Muscle layer of duodenum (tissue), 2 donors: Measurements from ENCODE around the gene OTC.

Experiments used
- H3K27ac ChIP-seq: one replicate; pipeline ENCODE4 v1.7.0; 2013; ENCODE audit warnings: mild to moderate bottlenecking, low read length
- H3K27me3 ChIP-seq: one replicate; pipeline ENCODE4 v1.7.0; 2013; ENCODE audit warnings: low read depth, mild to moderate bottlenecking, control low read depth, low read length
- H3K36me3 ChIP-seq, 2 donors: one replicate each; pipeline ENCODE4 v1.7.0; 2013; ENCODE audit warnings: low read length in 2 of 2, control low read depth in 1 of 2, mild to moderate bottlenecking in 1 of 2; ENCODE audit not compliant: insufficient read depth in 2 of 2, control insufficient read depth in 1 of 2
- H3K4me1 ChIP-seq, 2 donors: one replicate each; pipeline ENCODE4 v1.7.0; 2013; ENCODE audit warnings: low read length in 2 of 2, mild to moderate bottlenecking in 2 of 2, control low read depth in 1 of 2, moderate library complexity in 1 of 2; ENCODE audit not compliant: insufficient read depth in 2 of 2, control insufficient read depth in 1 of 2
- H3K4me3 ChIP-seq, 2 donors: one replicate each; pipeline ENCODE4 v1.7.0; 2013; ENCODE audit warnings: low read length in 2 of 2, low read depth in 1 of 2, mild to moderate bottlenecking in 1 of 2
- H3K9me3 ChIP-seq, 2 donors: one replicate each; pipeline ENCODE4 v1.7.0; 2013; ENCODE audit warnings: low read length in 2 of 2, control low read depth in 1 of 2, mild to moderate bottlenecking in 1 of 2; ENCODE audit not compliant: control insufficient read depth in 1 of 2
- donor health status: healthy.

The OTC gene

DNA sequence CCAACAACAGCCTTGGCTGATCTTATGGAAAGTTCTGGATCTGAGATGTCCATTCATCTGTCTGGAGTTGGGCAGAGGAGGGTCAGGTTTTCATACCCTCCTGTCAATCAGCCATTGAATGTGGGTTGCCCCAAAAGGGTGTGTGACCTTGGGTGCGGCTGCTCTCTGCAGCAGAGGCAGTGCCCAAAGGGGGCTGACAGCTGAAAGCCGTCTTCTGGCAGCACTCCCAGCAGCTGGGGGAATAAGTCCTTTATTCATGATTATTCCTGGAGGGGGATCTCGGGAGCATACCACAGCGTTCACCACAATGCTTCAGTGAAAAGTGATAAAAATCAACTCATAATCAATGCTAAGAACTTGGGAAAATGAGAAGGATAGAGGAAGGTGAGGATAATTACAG, 54.7 kb downstream of the OTC start:
- Histone ChIP-seq H3K9me3 (no peaks in the 10 kb centered on the region), H3K4me1 (no peaks in the 10 kb centered on the region), H3K4me3 (no peak overlapping the region), H3K36me3 (no peaks in the 10 kb centered on the region), H3K27ac (no peak overlapping the region), H3K27me3 (no peaks in the 10 kb centered on the region)

GRCh38 chrX:38409289-38409688, 56.9 kb downstream of the OTC start:
- Histone ChIP-seq H3K27me3 (no peaks in the 10 kb centered on the region), H3K4me3 (no peak overlapping the region), H3K9me3 (no peaks in the 10 kb centered on the region), H3K4me1 (no peaks in the 10 kb centered on the region), H3K27ac (no peak overlapping the region), H3K36me3 (no peaks in the 10 kb centered on the region)

DNA sequence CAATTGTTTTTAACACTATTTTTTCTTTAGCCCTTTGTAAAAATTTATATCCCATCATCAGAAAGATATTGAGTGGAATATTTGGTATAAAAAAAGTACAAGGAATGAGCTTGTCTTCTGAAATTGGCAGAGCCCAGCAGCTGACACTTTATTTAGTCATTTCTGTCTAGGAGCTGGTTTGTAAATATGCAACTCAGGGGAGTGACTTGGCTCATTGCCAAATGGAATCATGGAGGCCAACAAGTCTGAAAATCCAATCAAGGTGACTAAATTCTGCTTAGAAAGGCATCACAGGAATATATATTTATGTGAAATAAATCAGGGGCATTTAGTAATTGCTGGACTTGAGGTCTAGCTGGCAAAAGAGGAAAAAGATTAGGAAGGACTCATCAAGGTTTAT, 74.4 kb downstream of the OTC start:
- no peaks in the 10 kb centered on the region for H3K9me3 ChIP-seq
- H3K4me3 ChIP-seq = no peak overlapping the region
- H3K27me3 ChIP-seq = no peaks in the 10 kb centered on the region
- H3K27ac ChIP-seq = no peak overlapping the region
- H3K4me1 ChIP-seq = no peaks in the 10 kb centered on the region
- no peaks in the 10 kb centered on the region for H3K36me3 ChIP-seq

GRCh38 chrX:38431525-38431924, 79.1 kb downstream of the OTC start:
- H3K27ac ChIP-seq = no peak overlapping the region
- H3K27me3 ChIP-seq = no peaks in the 10 kb centered on the region
- no peaks in the 10 kb centered on the region for H3K9me3 ChIP-seq
- no peak overlapping the region for H3K4me3 ChIP-seq
- H3K4me1 ChIP-seq = no peaks in the 10 kb centered on the region
- H3K36me3 ChIP-seq = no peaks in the 10 kb centered on the region

- Histone ChIP-seq H3K27ac (no peak overlapping the region), H3K36me3 (no peaks in the 10 kb centered on the region), H3K27me3 (no peaks in the 10 kb centered on the region), H3K4me1 (no peaks in the 10 kb centered on the region), H3K9me3 (no peaks in the 10 kb centered on the region), H3K4me3 (no peak overlapping the region)
These were observed 82.7 kb downstream of the OTC start for GRCh38 chrX:38435130-38435529.

DNA sequence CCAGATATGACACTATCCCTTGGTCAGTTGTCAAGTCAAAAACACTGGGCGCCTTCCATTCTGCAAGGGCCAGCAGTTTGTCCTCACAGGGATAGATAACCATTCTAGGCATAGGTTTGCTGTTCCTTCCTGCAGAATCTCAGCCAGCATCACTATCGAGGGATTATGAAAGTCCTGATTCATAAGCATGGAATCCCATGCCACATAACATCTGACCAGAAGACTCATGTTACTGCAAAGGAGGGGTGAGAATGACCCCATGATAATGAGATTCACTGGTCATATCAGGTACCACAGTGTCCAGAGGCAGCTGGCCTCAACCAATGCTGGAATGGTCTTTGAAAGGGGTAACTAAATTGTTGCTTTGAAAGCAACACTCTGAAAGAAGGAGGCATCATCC, 84.7 kb downstream of the OTC start:
- H3K27me3 ChIP-seq = no peaks in the 10 kb centered on the region
- no peak overlapping the region for H3K27ac ChIP-seq
- no peaks in the 10 kb centered on the region for H3K9me3 ChIP-seq
- H3K4me3 ChIP-seq = no peak overlapping the region
- H3K36me3 ChIP-seq = no peaks in the 10 kb centered on the region
- H3K4me1 ChIP-seq = no peaks in the 10 kb centered on the region

GRCh38 chrX:38438321-38438720, 85.9 kb downstream of the OTC start:
- no peaks in the 10 kb centered on the region for H3K27me3 ChIP-seq
- H3K27ac ChIP-seq = no peak overlapping the region
- no peaks in the 10 kb centered on the region for H3K4me1 ChIP-seq
- H3K36me3 ChIP-seq = no peaks in the 10 kb centered on the region
- no peak overlapping the region for H3K4me3 ChIP-seq
- no peaks in the 10 kb centered on the region for H3K9me3 ChIP-seq

- Histone ChIP-seq H3K9me3 (no peaks in the 10 kb centered on the region), H3K27ac (no peak overlapping the region), H3K4me3 (no peak overlapping the region), H3K4me1 (no peaks in the 10 kb centered on the region), H3K36me3 (no peaks in the 10 kb centered on the region), H3K27me3 (no peaks in the 10 kb centered on the region)
These were observed 100.2 kb downstream of the OTC start for GRCh38 chrX:38452603-38453002.

GRCh38 chrX:38458071-38458470, 105.7 kb downstream of the OTC start:
- H3K27ac ChIP-seq = no peak overlapping the region
- H3K4me3 ChIP-seq = no peak overlapping the region
- H3K9me3 ChIP-seq = no peaks in the 10 kb centered on the region
- no peaks in the 10 kb centered on the region for H3K4me1 ChIP-seq
- no peaks in the 10 kb centered on the region for H3K27me3 ChIP-seq
- no peaks in the 10 kb centered on the region for H3K36me3 ChIP-seq

- Histone ChIP-seq H3K36me3 (no peaks in the 10 kb centered on the region), H3K4me3 (no peak overlapping the region), H3K27ac (no peak overlapping the region), H3K9me3 (no peaks in the 10 kb centered on the region), H3K27me3 (no peaks in the 10 kb centered on the region), H3K4me1 (no peaks in the 10 kb centered on the region)
These were observed 109.9 kb downstream of the OTC start for GRCh38 chrX:38462257-38462656.

GRCh38 chrX:38465686-38466085, 113.3 kb downstream of the OTC start:
- Histone ChIP-seq H3K9me3 (no peaks in the 10 kb centered on the region), H3K4me1 (no peaks in the 10 kb centered on the region), H3K36me3 (no peaks in the 10 kb centered on the region), H3K27me3 (no peaks in the 10 kb centered on the region), H3K4me3 (no peak overlapping the region), H3K27ac (no peak overlapping the region)

DNA sequence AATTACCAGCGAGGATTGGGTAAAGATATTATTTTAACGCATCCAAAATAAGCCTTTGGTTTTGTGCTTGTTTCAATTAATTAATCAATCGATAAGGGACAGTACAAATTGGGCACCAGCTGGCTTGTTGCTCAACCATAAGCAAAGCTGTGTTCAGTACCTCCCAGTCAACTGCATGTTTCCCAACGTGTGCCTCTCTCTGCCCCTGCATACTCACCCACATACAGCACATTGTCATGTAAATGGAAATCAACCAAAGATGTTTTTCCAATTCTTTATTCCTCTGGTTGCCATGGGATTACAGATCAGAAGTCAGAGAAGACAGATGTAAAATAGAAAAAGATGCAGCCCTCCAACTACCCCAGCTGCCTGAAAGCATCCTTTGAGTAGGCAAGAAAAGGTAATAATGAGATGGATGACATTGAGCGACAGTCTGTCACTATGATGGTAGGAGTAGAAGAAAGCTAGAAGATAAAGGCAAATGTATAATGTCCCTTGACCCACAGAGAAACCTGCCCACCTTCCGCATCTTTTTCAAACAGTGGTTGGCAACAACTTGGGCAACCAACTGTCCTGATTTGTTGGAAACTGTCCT, 116.3 kb downstream of the OTC start:
- Histone ChIP-seq H3K27me3 (no peaks in the 10 kb centered on the region), H3K27ac (no peak overlapping the region), H3K4me3 (no peak overlapping the region), H3K4me1 (no peaks in the 10 kb centered on the region), H3K36me3 (no peaks in the 10 kb centered on the region), H3K9me3 (no peaks in the 10 kb centered on the region)
